Activated CD4-positive, alpha-beta T cell treated with anti-CD3 and anti-CD28 coated beads, Interleukin-2, amount 50 U/mL, for 16 hours (primary cell): Measurements from ENCODE around the gene EHD4.

ENCODE experiments used
- DNase-seq: peaks from one replicate; pipeline ENCODE4 v3.0.0-alpha.2; 2020

Gene EHD4

DNA sequence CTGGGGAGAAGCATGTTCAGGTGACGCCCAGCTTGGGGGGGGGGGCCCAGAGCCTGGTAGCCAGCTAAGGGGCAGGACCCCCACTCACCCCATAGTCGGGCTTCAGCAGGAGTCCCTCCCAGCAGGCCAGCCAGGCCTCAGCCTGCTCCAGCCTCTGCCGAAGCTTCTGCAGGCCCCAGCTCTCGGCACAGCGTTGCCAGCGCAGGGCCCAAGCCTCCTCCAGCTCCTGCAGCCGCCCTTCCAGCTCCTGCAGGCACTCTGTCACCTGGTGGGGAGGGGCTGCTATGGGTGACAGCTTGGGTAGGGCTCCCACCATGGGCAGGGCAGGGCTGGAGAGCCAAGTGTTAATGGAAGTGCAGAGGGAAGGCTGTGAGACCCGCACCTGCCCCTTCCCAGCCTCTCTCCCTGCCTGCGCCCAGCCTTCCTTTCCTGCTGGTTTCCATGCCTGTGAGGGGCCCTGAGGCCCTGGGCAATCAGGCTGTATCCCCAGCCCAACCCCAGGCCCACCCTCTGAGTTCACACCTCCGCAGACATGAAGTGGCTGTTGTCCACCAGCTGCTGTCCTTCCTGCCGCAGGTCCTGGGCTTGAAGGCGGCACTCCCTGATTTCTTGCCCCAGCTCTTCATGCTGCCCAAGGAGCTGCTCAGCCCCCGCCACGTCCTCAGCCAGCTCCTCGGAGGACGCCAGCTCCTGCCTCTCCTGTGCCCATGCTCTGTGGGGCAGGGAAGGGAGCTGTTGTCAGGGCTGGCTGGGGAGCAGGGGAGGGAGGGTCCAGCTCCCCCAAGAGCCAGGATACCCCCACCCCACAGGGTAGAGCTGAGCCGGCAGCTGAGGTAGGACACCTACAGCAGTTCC lies 119.4 kb downstream of the EHD4 start:
- no peak for DNase-seq

DNA sequence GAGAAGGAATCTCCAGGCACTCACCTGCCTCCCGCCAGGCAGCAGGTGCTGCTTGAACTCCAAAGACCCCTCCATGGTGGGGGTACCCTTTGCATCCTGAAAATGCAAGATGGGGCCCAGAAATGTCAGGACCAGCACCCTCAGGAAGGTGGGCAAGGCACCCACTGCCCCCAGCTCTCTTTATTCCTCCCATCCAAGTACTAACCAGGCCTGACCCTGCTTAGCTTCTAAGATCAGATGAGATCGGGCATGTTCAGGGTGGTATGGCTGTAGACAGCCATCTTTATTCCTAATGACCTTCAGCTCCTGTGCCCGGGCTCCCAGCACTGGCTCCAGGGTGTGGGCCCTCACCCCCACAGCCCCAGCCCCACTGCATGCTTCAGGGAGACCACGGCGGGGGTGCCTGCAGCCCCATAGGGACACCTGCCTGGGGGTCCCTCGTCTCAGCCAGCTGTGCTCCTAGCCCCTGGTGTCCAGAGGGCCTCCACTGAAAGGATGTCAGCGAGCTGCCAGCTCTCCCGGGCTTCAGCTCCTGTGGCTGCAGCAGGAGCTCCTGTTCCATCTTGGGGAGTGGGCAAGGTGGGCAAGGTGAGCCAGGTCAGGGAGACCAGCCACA lies 120.5 kb downstream of the EHD4 start:
- no peak for DNase-seq

DNA sequence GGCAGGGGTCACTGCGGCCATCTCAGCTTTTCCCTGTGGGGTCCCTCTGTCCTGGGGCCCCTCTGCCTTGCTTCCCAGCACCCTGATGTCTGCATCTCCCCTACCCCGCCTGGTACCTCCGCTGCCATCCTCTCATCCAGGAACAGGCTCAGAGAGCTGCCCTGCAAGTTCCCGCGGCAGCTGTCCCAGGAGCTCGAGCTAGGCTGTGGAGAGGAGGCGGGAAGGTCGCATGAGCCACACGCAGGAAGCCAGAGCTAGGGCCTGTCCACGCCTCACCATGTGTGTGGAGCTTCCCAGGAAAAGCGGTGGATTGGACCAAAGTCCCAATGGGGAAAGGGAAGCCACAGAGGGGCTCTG lies 121.2 kb downstream of the EHD4 start:
- no peak for DNase-seq

DNA sequence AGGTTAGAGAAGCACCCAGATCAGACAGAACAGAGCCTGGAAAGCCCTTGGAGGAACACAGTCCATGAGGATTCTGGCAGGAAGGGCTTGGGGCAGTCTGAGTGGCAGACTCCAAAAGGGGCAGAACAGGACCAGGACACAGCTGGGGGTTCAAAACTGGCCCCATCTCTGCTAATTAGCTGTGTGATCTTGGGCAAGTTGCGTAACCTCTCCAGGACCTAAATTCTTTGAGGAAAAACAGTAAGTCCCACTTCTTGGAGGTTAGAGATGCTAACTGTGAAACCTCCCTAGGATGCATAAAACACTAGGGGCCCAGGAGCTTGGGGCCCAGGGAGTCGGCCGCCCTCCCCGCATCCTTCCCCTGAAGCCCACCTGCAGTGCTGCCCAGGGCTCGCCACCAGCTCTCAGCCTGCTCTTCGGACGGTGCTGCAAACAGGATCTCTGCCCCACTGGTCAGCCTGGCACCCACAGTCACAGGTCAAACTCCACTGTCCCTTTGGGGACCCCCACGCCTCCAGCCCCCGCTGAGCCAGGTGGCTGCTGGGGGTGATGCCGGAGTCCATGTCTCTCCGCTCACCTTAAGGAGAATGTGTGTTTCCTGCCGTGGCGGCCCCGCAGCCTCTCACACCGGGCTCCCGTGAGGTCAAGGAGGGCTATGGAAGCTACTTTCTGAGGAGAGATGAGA lies 121.7 kb downstream of the EHD4 start:
- no peak for DNase-seq

DNA sequence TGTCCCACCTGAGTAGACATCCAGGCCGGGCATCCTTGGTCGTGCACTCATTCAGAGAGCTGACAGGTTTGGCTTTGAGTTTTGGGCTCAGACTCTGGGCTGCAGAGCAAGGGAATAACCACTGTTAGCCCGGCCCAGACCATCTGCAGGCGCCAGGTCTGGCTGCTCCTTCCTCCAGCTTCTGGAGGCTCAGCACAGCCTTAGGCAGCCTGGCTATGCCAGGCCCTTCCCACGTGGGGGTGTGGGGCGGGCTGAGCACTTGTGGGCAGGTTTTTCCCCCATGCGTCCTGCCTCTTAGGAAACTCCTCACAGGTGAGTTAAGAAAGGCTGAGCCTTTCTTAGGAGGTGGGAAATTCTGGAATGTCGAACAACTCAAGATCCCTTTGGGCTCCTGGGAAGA lies 122.5 kb downstream of the EHD4 start:
- DNase-seq: no peak

DNA sequence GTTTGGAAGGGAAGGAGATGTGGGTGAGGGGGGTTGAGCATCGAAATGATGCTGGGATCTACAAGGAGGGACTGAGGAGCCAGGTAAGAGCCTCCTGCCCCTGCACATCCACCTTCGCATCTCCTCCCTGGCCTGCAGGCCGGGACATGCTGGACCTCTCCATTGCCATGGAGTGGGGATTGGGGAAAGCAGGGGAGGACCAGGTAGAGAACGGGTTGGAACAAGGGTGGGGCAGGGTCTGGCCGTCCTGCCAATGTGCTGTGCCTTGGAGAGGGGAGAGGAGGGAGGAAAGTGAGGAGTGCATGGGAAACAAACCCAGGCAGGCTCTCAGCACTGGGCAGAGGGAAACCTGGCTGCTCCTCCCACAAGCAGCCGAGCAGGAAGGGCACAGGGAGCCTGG lies 123.2 kb downstream of the EHD4 start:
- no peak for DNase-seq

DNA sequence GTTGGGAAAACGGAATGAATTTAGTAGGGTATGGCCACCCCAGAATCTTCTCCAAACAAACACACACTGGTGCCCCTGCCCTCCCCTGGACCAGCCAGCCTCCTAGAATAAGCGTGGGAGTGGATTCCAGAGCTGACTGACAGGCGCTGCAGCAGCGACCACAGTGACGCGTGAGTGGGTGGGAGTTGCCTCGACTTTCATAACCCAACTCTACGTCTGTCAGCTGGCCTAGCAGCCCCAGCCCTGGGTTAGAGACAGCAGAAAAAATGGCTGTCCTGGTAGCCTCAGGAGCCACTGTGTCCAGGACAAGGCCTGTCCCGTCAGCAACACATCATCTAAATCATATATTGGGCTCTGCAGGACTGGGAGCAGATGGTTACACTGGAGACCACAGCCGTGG lies 123.7 kb downstream of the EHD4 start:
- peak; percentile 17 for DNase-seq

DNA sequence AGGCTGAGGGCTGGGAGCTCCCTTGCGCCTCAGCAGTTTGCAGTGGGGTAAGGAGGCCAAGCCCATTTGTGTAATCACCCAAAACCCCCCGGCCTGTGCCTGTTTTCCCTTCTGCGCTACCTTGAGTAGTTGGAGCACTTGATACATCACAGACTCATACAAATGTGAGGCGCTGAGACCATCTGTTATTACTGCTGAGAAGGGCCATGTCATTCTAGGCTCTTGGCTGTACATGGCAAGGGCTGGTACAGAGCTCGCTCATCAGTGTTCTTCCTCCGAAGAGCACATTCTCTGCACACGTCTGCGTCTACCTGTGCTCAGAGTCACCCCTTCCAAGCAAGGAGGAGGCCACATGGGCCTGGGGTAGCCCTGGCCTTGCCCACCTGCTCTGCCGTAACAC lies 124.4 kb downstream of the EHD4 start:
- DNase-seq: no peak

DNA sequence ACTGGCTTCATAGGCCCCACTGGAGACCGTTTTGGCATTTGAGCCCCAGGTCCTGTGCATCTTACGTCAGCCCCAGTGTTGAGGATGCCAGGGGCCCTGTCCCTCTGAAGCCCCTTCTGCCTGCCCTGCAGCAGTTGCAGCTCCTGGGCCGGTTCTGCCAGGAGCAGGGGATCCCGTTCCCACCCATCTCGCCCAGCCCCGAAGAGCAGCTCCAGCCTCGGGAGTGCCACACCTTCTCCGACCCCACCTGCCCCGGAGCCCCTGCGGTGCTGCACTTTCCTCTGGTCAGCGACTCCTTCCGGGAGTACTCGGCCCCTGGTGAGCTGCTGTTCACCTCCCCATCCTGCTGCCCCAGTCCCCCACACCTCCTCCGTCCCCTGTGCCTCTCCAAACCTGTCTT lies 125.2 kb downstream of the EHD4 start:
- no peak for DNase-seq
